Cardiac muscle cell (in vitro differentiated cells and primary cell): ENCODE measurements around the gene EFCAB8. TPM values are rescaled to one million over a fixed set of nuclear protein-coding genes. Genes with fewer than 3 reads are reported as not detected.

ENCODE experiments used
- DNase-seq, 2 donors: peaks; one replicate each; pipeline versions ENCODE4 v3.0.0 to v3.0.0-alpha.2; 2010 to 2017; ENCODE audit warnings: low read depth in 1 of 2, low spot score in 1 of 2
- H3K27ac ChIP-seq: fragments of 200-600 bp; sonication (generic); 2 replicates; pipeline ENCODE4 v1.5.1; 2016
- H3K27me3 ChIP-seq: fragments of 200-600 bp; sonication (generic); 2 replicates; pipeline ENCODE4 v1.6.0; 2016; ENCODE audit warnings: control low read depth
- H3K36me3 ChIP-seq: fragments of 200-600 bp; sonication (generic); 2 replicates; pipeline ENCODE4 v1.5.1; 2016; ENCODE audit warnings: control low read depth
- H3K4me1 ChIP-seq: fragments of 200-600 bp; sonication (generic); 2 replicates; pipeline ENCODE4 v1.8.1; 2017; ENCODE audit warnings: low read depth, mild to moderate bottlenecking, mixed run types
- H3K4me3 ChIP-seq: fragments of 200-600 bp; sonication (generic); 2 replicates; pipeline ENCODE4 v1.5.1; 2016; ENCODE audit warnings: mild to moderate bottlenecking
- H3K9me3 ChIP-seq: fragments of 200-600 bp; sonication (generic); 2 replicates; pipeline ENCODE4 v1.5.1; 2017; ENCODE audit warnings: low read depth, mild to moderate bottlenecking, control low read depth
- polyA plus RNA-seq: library from polyadenylated mRNA; unstranded; fragments of >200 nt; fragmentation: Nextera tagmentation; extraction: Ambion mirVana; gene quantifications from 2 replicates; pipeline ENCODE4 v1.2.1, GENCODE V29; 2016
- total RNA-seq: library from RNA; depleted of rRNA; stranded (reverse); fragments of >200 nt; gene quantifications from 2 replicates; pipeline ENCODE4 v1.2.3, GENCODE V29; 2016
- TF ChIP-seq, protein P1 (sequence below): IDR thresholded peaks from 2 replicates; pipeline ENCODE4 v1.5.1; 2012; ENCODE audit warnings: low read depth, mild to moderate bottlenecking, low read length

The EFCAB8 gene
- total and polyA plus RNA-seq, 2 experiments from 2014 or later, result 0.54 TPM; not detected in 1

DNA sequence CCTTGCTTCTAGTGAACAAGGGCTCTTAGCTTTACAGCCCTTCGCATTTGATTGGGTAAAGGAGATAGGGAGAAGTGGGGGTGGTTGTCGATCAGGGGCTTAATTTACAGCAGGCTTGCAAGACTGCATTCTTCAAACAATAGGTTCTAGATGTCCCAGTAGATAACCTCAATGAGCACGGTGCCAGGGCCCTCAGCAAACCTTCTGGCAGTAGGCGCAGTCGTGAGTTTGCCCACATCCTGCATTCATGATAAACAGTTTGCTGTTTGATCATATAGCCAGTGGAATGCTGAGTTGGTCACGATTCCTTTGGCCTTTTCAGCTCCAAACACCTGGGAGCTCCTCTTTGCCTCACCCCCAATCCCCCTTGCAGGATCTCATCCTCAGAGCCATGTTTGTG is 118.0 kb downstream of the EFCAB8 start:
- no peak for DNase-seq
- H3K4me3 ChIP-seq, result no peak overlapping the region
- TF ChIP-seq, protein P1, sequence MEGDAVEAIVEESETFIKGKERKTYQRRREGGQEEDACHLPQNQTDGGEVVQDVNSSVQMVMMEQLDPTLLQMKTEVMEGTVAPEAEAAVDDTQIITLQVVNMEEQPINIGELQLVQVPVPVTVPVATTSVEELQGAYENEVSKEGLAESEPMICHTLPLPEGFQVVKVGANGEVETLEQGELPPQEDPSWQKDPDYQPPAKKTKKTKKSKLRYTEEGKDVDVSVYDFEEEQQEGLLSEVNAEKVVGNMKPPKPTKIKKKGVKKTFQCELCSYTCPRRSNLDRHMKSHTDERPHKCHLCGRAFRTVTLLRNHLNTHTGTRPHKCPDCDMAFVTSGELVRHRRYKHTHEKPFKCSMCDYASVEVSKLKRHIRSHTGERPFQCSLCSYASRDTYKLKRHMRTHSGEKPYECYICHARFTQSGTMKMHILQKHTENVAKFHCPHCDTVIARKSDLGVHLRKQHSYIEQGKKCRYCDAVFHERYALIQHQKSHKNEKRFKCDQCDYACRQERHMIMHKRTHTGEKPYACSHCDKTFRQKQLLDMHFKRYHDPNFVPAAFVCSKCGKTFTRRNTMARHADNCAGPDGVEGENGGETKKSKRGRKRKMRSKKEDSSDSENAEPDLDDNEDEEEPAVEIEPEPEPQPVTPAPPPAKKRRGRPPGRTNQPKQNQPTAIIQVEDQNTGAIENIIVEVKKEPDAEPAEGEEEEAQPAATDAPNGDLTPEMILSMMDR, result no peak
- H3K27ac ChIP-seq, result no peak overlapping the region
- no peaks in the 10 kb centered on the region for H3K36me3 ChIP-seq
- no peaks in the 10 kb centered on the region for H3K27me3 ChIP-seq
- H3K4me1 ChIP-seq, result peaks cover 9% of the 10 kb centered on the region
- H3K9me3 ChIP-seq, result no peaks in the 10 kb centered on the region

DNA sequence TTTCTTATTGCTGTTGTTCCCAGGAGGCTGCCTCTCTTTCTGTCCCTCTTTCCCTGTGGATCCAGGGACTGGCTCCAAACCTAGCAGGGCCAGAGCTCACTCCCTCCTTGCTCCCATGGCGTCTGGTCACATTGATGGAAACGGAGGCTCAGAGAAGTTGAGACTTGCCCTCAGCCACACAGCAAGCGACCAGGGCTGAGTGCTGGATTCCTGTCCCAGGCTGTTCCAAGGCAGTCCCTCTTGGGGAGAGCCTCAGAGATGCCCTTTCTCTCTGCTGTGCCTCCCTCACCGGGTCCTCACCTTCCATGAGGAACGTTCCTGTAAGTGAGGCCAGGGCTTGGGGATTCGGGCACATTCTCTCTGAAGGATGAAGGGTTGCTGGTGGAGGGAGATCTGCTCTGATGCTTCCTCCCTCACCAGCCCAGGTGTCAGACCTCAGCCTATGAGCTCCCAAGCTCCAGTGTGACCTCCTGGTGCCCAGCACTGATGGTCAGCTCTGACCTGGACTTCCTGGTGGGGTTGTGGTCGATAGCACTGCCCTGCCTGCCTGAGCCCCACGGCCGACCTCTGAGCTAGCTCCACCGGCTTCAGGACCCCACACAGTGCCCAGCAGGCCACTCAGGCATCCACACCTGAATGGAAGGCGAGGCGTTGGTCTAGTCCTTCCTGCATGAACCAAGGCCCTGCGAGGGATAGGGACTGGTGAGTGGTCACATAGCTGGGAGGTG is 118.7 kb downstream of the EFCAB8 start:
- no peaks in the 10 kb centered on the region for H3K36me3 ChIP-seq
- no peaks in the 10 kb centered on the region for H3K9me3 ChIP-seq
- TF ChIP-seq, protein P1, result no peak
- H3K27ac ChIP-seq, result no peak overlapping the region
- peaks cover 6% of the 10 kb centered on the region for H3K4me1 ChIP-seq
- no peak for DNase-seq
- H3K4me3 ChIP-seq, result no peak overlapping the region
- no peaks in the 10 kb centered on the region for H3K27me3 ChIP-seq

DNA sequence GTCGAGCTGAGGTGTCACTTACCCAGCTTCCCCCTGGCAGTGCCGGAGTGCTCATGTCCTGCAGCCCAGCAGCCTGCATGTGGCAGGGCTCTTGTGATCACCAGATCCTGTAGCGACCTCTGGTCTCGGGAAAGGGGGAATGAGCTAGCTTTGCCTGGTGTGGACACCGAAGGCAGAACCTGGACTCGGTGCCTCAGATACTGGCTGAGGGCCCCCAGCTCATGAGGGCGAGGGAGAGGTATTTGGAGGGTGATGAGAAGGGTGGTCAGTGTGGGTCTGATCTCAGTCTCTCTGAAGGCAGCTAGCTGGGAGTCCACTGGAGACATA is 119.2 kb downstream of the EFCAB8 start:
- no peaks in the 10 kb centered on the region for H3K36me3 ChIP-seq
- no peaks in the 10 kb centered on the region for H3K9me3 ChIP-seq
- H3K4me1 ChIP-seq, result peaks cover 7% of the 10 kb centered on the region
- no peaks in the 10 kb centered on the region for H3K27me3 ChIP-seq
- H3K27ac ChIP-seq, result no peak overlapping the region
- H3K4me3 ChIP-seq, result no peak overlapping the region
- TF ChIP-seq, protein P1, result no peak
- DNase-seq, result no peak

DNA sequence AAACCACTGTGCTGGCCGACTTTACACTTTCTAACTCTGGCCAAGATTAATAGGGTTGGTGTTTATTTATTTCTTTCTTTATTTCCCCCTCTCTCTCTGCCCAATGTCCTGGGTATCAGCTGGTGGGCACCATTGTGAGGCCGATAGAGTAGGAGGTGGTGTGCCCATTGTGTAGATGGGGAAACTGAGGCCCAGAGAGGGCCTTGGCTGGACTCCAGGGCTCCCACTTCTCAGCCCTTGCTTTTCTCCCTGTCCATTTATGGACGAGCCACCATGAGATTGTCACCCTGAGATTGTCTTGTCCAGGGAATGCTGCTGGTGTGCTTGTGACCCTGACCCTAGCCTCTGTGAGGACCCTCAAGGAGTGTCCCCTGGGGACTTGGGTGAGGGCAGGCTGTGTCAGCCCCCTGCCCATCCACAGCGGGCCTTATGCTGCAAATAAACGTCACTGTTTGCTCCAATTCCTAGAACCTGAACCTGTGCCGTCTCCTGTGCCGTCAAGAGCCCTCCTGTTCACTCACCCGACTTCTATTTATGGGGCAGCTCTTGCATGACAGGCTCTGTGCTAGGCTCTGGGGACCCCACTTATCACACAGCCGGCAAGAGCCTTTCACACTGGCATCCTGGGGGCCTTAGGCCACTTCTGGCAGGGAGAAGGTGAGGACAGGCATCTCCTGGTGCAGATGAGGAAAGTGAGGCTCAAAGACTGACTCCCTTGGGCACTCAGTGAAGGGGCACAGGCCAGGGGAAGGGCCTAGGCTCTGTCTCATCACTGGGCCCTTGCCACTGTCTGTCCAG is 120.7 kb downstream of the EFCAB8 start:
- no peak for DNase-seq
- no peaks in the 10 kb centered on the region for H3K36me3 ChIP-seq
- H3K4me1 ChIP-seq, result peaks cover 14% of the 10 kb centered on the region
- H3K9me3 ChIP-seq, result no peaks in the 10 kb centered on the region
- TF ChIP-seq, protein P1, result no peak
- H3K27me3 ChIP-seq, result no peaks in the 10 kb centered on the region
- H3K27ac ChIP-seq, result no peak overlapping the region
- H3K4me3 ChIP-seq, result no peak overlapping the region

DNA sequence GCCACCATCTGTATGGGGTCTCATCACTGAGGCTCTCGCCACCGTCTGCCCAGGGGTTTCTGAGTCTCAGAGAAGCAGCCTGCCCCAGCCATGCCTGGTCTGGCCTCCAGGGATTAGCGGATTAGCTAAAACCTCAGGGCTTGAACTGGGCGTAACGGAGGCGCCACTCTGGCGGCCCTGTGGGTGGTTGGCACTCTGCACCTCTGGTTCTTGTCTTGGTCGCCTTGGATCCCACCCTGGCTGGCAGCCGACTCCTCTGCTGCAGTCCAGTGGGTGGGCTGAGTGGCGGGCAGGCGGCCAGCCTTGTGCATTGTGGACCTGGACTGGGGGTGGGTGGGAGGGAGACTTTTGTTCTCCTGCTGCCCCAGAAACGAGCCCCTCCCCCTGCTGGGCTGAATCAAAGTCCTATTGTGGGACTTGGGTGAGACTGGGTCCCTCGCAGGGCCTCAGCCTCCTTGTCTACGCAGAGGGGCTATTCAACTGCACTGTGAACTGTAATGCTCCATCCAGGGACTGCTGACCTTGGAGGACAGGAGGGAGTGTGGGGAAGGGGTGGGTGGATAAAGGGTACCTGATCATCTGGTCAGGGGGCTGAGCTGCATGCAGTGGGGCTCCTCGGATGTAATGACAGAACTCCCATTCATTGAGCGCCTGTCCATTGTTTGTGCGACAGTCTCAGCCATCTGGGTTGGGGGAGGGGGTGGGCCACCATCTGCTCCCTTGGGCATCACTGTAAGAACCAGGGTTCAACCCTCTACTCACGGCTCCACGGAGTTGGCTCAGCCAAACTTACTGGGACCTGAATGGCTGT is 121.6 kb downstream of the EFCAB8 start:
- H3K36me3 ChIP-seq, result no peaks in the 10 kb centered on the region
- H3K9me3 ChIP-seq, result no peaks in the 10 kb centered on the region
- H3K4me3 ChIP-seq, result no peak overlapping the region
- TF ChIP-seq, protein P1, result no peak
- H3K27ac ChIP-seq, result no peak overlapping the region
- no peaks in the 10 kb centered on the region for H3K27me3 ChIP-seq
- no peak for DNase-seq
- peaks cover 14% of the 10 kb centered on the region for H3K4me1 ChIP-seq
